Astrocyte (in vitro differentiated cells and primary cell): Measurements from ENCODE around the gene TMEM132A. TPM values are rescaled to one million over a fixed set of nuclear protein-coding genes. Genes with fewer than 3 reads are reported as not detected.

Experiments
- DNase-seq: peaks from one replicate; pipeline ENCODE4 v3.0.0-alpha.2; 2010; ENCODE audit warnings: low read depth
- FAIRE-seq: peaks from 2 replicates; lab custom pipeline; 2011; peaks lifted over from hg19 to GRCh38; lab: Jason Lieb, UNC
- H2AFZ ChIP-seq: 2 replicates; pipeline ENCODE4 v1.6.0; 2012; ENCODE audit warnings: low read depth, low read length, inconsistent platforms
- H3K27ac ChIP-seq: 2 replicates; pipeline ENCODE4 v1.5.1; 2011; ENCODE audit warnings: low read depth, low read length, inconsistent platforms
- H3K27me3 ChIP-seq: 2 replicates; pipeline ENCODE4 v1.6.0; 2011; ENCODE audit warnings: low read length, inconsistent platforms; ENCODE audit not compliant: insufficient read depth
- H3K36me3 ChIP-seq: 2 replicates; pipeline ENCODE4 v1.5.1; 2011; ENCODE audit warnings: low read length, inconsistent platforms; ENCODE audit not compliant: insufficient read depth
- H3K4me1 ChIP-seq: 2 replicates; pipeline ENCODE4 v1.5.1; 2011; ENCODE audit warnings: low read length, inconsistent platforms; ENCODE audit not compliant: insufficient read depth
- H3K4me2 ChIP-seq: 2 replicates; pipeline ENCODE4 v1.6.0; 2012; ENCODE audit warnings: low read length, inconsistent platforms
- H3K4me3 ChIP-seq: 2 replicates; pipeline ENCODE4 v1.5.1; 2011; ENCODE audit warnings: low read depth, mild to moderate bottlenecking, low read length, inconsistent platforms; ENCODE audit not compliant: insufficient read depth
- H3K79me2 ChIP-seq: 2 replicates; pipeline ENCODE4 v1.6.0; 2012; ENCODE audit warnings: mild to moderate bottlenecking, low read length, inconsistent platforms; ENCODE audit not compliant: insufficient read depth
- H3K9ac ChIP-seq: 2 replicates; pipeline ENCODE4 v1.6.0; 2012; ENCODE audit warnings: mild to moderate bottlenecking, low read length, inconsistent platforms
- H3K9me3 ChIP-seq: 2 replicates; pipeline ENCODE4 v1.5.1; 2012; ENCODE audit warnings: low read depth, mild to moderate bottlenecking, low read length, inconsistent platforms; ENCODE audit not compliant: insufficient read depth
- H4K20me1 ChIP-seq: 2 replicates; pipeline ENCODE4 v1.6.0; 2012; ENCODE audit warnings: low read length, inconsistent platforms; ENCODE audit not compliant: insufficient read depth
- H3K27ac Mint-ChIP-seq: one replicate; pipeline ENCODE4 v1.8.0; 2021; ENCODE audit warnings: mild to moderate bottlenecking, mixed read lengths; ENCODE audit not compliant: unreplicated experiment
- H3K27me3 Mint-ChIP-seq: one replicate; pipeline ENCODE4 v1.8.0; 2021; ENCODE audit warnings: low read depth, mixed read lengths; ENCODE audit not compliant: unreplicated experiment
- H3K36me3 Mint-ChIP-seq: one replicate; pipeline ENCODE4 v1.8.0; 2021; ENCODE audit warnings: low read depth, mixed read lengths; ENCODE audit not compliant: unreplicated experiment
- H3K4me1 Mint-ChIP-seq: one replicate; pipeline ENCODE4 v1.8.0; 2021; ENCODE audit warnings: low read depth, mixed read lengths; ENCODE audit not compliant: unreplicated experiment
- H3K4me3 Mint-ChIP-seq: one replicate; pipeline ENCODE4 v1.8.0; 2021; ENCODE audit warnings: mild to moderate bottlenecking, moderate library complexity, mixed read lengths; ENCODE audit not compliant: unreplicated experiment
- H3K9me3 Mint-ChIP-seq: one replicate; pipeline ENCODE4 v1.8.0; 2021; ENCODE audit warnings: mild to moderate bottlenecking, mixed read lengths; ENCODE audit not compliant: unreplicated experiment
- CTCF ChIP-seq: IDR thresholded peaks from 2 replicates; pipeline ENCODE4 v1.5.1; 2011; ENCODE audit warnings: low read depth, mild to moderate bottlenecking, inconsistent platforms, low read length, moderate library complexity; ENCODE audit not compliant: insufficient read depth
- EZH2 ChIP-seq: IDR thresholded peaks from 2 replicates; pipeline ENCODE4 v1.6.1; 2012; ENCODE audit warnings: mild to moderate bottlenecking, low read length, inconsistent platforms; ENCODE audit not compliant: insufficient read depth
- total RNA-seq: library from RNA; stranded (reverse); gene quantifications from 2 replicates; pipeline ENCODE4 v1.2.1, GENCODE V29; 2021

TMEM132A gene
- total RNA-seq, 1 donor from 2014 or later = 117 TPM

GRCh38 chr11:60931917-60932316 lies 7.7 kb downstream of the TMEM132A start:
- H2AFZ ChIP-seq = no peak overlapping the region
- Mint-ChIP-seq H3K4me1 (no peaks in the 10 kb centered on the region), H3K9me3 (no peaks in the 10 kb centered on the region), H3K36me3 (peaks cover 19% of the 10 kb centered on the region), H3K27me3 (no peaks in the 10 kb centered on the region), H3K4me3 (no peak overlapping the region), H3K27ac (no peak overlapping the region)
- H3K27ac ChIP-seq = no peak overlapping the region
- no peaks in the 10 kb centered on the region for H3K27me3 ChIP-seq
- TF ChIP-seq CTCF (no peak), EZH2 (no peak)
- no peak overlapping the region for H3K4me2 ChIP-seq
- H3K9ac ChIP-seq = no peak overlapping the region
- peaks cover 3% of the 10 kb centered on the region for H4K20me1 ChIP-seq
- no peak for FAIRE-seq
- no peak for DNase-seq
- no peak overlapping the region for H3K4me3 ChIP-seq
- H3K79me2 ChIP-seq = no peaks in the 10 kb centered on the region
- H3K4me1 ChIP-seq = no peaks in the 10 kb centered on the region
- H3K36me3 ChIP-seq = peaks cover 3% of the 10 kb centered on the region
- H3K9me3 ChIP-seq = no peaks in the 10 kb centered on the region

DNA sequence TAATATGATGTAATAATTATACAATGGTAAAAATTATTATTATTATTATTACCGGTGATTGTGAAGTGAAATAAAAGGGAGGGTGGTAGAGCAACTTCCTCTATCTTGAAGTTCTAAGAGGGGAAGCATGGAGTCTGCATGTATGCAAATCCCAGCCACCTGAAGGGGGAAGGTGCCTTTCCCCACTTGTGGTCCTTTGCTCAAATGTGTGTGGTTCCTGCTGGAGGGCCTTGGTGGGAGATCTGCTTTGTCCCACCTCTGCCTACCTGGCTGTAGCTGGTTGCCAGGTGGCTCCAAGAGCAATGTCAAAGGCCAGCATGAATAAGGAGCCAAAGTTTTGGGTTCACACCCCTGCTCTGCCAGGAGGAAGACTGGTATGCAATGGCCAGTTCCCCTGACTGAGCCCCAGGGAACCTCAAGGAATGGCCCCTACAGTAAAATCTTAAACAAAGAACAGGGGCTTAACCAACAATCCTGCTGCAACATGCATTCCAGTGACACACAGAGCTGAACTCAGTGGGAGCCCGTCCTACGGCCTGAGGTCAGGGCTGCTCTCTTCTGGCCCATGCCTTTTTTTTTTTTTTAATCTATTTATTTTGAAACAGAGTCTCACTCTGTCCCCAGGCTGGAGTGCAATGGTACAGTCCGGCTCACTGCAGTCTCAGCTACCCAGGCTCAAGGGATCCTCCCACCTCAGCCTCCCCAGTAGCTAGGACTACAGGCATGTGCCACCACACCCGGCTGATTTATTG lies 8.5 kb downstream of the TMEM132A start:
- FAIRE-seq = no peak
- Histone ChIP-seq H3K79me2 (no peaks in the 10 kb centered on the region), H3K27me3 (no peaks in the 10 kb centered on the region), H3K4me1 (no peaks in the 10 kb centered on the region), H3K9me3 (no peaks in the 10 kb centered on the region), H3K4me3 (no peak overlapping the region), H2AFZ (no peak overlapping the region), H3K36me3 (peaks cover 3% of the 10 kb centered on the region), H3K4me2 (no peak overlapping the region), H3K27ac (no peak overlapping the region), H3K9ac (no peak overlapping the region), H4K20me1 (no peaks in the 10 kb centered on the region)
- Mint-ChIP-seq H3K9me3 (no peaks in the 10 kb centered on the region), H3K27ac (no peak overlapping the region), H3K4me3 (no peak overlapping the region), H3K27me3 (no peaks in the 10 kb centered on the region), H3K4me1 (no peaks in the 10 kb centered on the region), H3K36me3 (peaks cover 15% of the 10 kb centered on the region)
- TF ChIP-seq EZH2 (no peak), CTCF (no peak)
- DNase-seq = no peak
